Trophoblast cell (in vitro differentiated cells and primary cell): ENCODE results near the gene BIRC6.
"Not testable (repeated sequence)": the region's sequence is repeated elsewhere in the genome, so short reads cannot be mapped to it uniquely, and the experiment has no call there.

Experiments used
- DNase-seq, 2 donors: peaks; one replicate each; pipeline ENCODE4 v3.0.0-alpha.2; 2016
- H2AFZ ChIP-seq: 2 replicates; pipeline ENCODE4 v1.6.1; 2013; ENCODE audit warnings: low read length, moderate library complexity, mild to moderate bottlenecking; ENCODE audit not compliant: insufficient read depth, poor library complexity
- H2AK5ac ChIP-seq: 2 replicates; pipeline ENCODE4 v1.6.1; 2013; ENCODE audit warnings: mild to moderate bottlenecking, low read length
- H2BK120ac ChIP-seq: 2 replicates; pipeline ENCODE4 v1.6.1; 2013; ENCODE audit warnings: low read length, mild to moderate bottlenecking, moderate library complexity; ENCODE audit not compliant: insufficient read depth, poor library complexity
- H2BK12ac ChIP-seq: 2 replicates; pipeline ENCODE4 v1.6.1; 2013; ENCODE audit warnings: mild to moderate bottlenecking, low read length, moderate library complexity
- H2BK5ac ChIP-seq: 2 replicates; pipeline ENCODE4 v1.6.1; 2013; ENCODE audit warnings: low read length, low read depth, moderate library complexity, mild to moderate bottlenecking; ENCODE audit not compliant: poor library complexity
- H3K14ac ChIP-seq: 2 replicates; pipeline ENCODE4 v1.6.1; 2013; ENCODE audit warnings: mild to moderate bottlenecking, low read length
- H3K18ac ChIP-seq: 2 replicates; pipeline ENCODE4 v1.6.1; 2013; ENCODE audit warnings: mild to moderate bottlenecking, low read length
- H3K23ac ChIP-seq: 2 replicates; pipeline ENCODE4 v1.6.1; 2013; ENCODE audit warnings: low read length
- H3K27ac ChIP-seq: 2 replicates; pipeline ENCODE4 v1.5.1; 2013; ENCODE audit warnings: low read depth, mild to moderate bottlenecking, inconsistent platforms, low read length, moderate library complexity
- H3K27me3 ChIP-seq: 2 replicates; pipeline ENCODE4 v1.6.1; 2013; ENCODE audit warnings: inconsistent platforms, mild to moderate bottlenecking, low read length, moderate library complexity; ENCODE audit not compliant: insufficient read depth
- H3K36me3 ChIP-seq, 2 experiments: 1 replicate in 1 of 2; 2 replicates in 1 of 2; pipeline ENCODE4 v1.6.1; 2013; ENCODE audit warnings: low read length in 2 of 2, mild to moderate bottlenecking in 2 of 2, moderate library complexity in 1 of 2; ENCODE audit not compliant: insufficient read depth in 2 of 2, control insufficient read depth in 1 of 2
- H3K4ac ChIP-seq: 2 replicates; pipeline ENCODE4 v1.6.1; 2013; ENCODE audit warnings: low read depth, mild to moderate bottlenecking, low read length, moderate library complexity
- H3K4me1 ChIP-seq, 2 experiments: 1 replicate in 1 of 2; 2 replicates in 1 of 2; pipeline ENCODE4 v1.6.1; 2013; ENCODE audit warnings: low read length in 2 of 2, mild to moderate bottlenecking in 2 of 2, moderate library complexity in 1 of 2; ENCODE audit not compliant: insufficient read depth in 2 of 2, control insufficient read depth in 1 of 2
- H3K4me2 ChIP-seq: 2 replicates; pipeline ENCODE4 v1.6.1; 2013; ENCODE audit warnings: inconsistent platforms, mild to moderate bottlenecking, low read length, moderate library complexity
- H3K4me3 ChIP-seq: 2 replicates; pipeline ENCODE4 v1.5.1; 2013; ENCODE audit warnings: mild to moderate bottlenecking, low read depth, low read length, inconsistent platforms
- H3K79me1 ChIP-seq: one replicate; pipeline ENCODE4 v1.6.1; 2013; ENCODE audit warnings: low read length
- H3K79me2 ChIP-seq: 2 replicates; pipeline ENCODE4 v1.6.1; 2013; ENCODE audit warnings: low read length, mild to moderate bottlenecking; ENCODE audit not compliant: control insufficient read depth, insufficient read depth, poor library complexity
- H3K9ac ChIP-seq: 2 replicates; pipeline ENCODE4 v1.6.1; 2013; ENCODE audit warnings: mild to moderate bottlenecking, low read length
- H3K9me3 ChIP-seq: 2 replicates; pipeline ENCODE4 v1.6.1; 2013; ENCODE audit warnings: low read depth, mild to moderate bottlenecking, control low read depth, inconsistent platforms, low read length; ENCODE audit not compliant: insufficient read depth
- H4K12ac ChIP-seq: 2 replicates; pipeline ENCODE4 v1.6.1; 2013; ENCODE audit warnings: low read depth, mild to moderate bottlenecking, low read length, moderate library complexity
- H4K8ac ChIP-seq: 2 replicates; pipeline ENCODE4 v1.6.1; 2013; ENCODE audit warnings: low read depth, mild to moderate bottlenecking, low read length, moderate library complexity
- H4K91ac ChIP-seq: one replicate; pipeline ENCODE4 v1.6.1; 2013; ENCODE audit warnings: low read depth, mild to moderate bottlenecking, low read length, moderate library complexity
- WGBS: extraction: QIAGEN DNeasy Blood & Tissue Kit; methylation state at CpG from one replicate; pipeline ENCODE4 v1.1.7; 2013; ENCODE audit warnings: missing lambda C conversion rate; ENCODE audit not compliant: insufficient read length, insufficient coverage; ENCODE audit errors: extremely low coverage; 5-methylcytosine and 5-hydroxymethylcytosine counted together

BIRC6 gene

DNA sequence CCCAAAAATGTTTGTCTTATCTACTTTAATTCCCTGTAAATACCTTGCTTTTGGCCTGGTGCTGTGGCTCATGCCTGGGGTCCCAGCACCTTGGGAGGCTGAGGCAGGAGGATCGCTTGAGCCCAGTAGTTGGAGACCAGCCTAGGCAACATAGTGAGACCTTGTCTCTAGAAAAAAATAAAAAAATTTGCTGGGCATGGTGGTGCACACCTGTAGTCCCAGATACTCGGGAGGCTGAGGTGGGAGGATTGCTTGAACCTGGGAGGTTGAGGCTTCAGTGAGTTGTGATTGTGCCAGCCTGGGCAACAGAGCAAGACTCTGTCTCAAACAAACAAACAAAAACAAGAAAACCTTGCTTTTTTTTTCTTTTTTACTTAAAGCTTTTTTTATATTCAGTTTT is 6.2 kb downstream of the BIRC6 start:
- not testable (repeated sequence) for H4K91ac ChIP-seq, H3K9ac ChIP-seq, H2BK5ac ChIP-seq, H3K79me1 ChIP-seq, H3K9me3 ChIP-seq, H3K4me3 ChIP-seq, H3K4me1 ChIP-seq, H3K18ac ChIP-seq, H2BK12ac ChIP-seq, H3K4me2 ChIP-seq, H3K27me3 ChIP-seq, H4K8ac ChIP-seq, H3K27ac ChIP-seq, H3K14ac ChIP-seq, H2AK5ac ChIP-seq, H2BK120ac ChIP-seq, H4K12ac ChIP-seq, DNase-seq, H3K23ac ChIP-seq, H2AFZ ChIP-seq, H3K36me3 ChIP-seq
- no CpG with 5 or more reads among the region's 2 CpGs for WGBS
- peak overlapping the region; percentile 94 for H3K4ac ChIP-seq
- peaks cover 16% of the 10 kb centered on the region for H3K79me2 ChIP-seq

DNA sequence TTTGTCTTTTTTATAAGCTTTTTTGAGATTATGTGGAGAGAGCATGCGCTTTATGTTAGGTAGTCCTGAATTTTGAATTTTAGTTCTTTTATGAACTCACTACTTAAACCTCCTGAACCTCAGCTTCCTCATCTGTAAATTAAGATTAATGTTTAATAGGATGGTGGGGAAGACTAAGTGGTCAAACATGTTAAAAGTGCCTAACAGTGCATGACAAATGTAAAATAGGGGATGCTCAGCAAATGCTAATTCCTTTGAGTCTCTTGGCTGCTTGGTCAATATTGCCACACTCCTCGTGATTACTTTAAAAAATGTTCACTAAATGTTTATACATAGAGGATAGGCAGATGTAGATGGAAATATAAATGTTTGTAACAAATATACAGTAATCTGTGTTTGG is 6.8 kb downstream of the BIRC6 start:
- Histone ChIP-seq H3K14ac (no peak overlapping the region), H3K4me3 (no peak overlapping the region), H2BK12ac (no peak overlapping the region), H2AK5ac (no peak overlapping the region), H4K8ac (no peak overlapping the region), H3K23ac (no peak overlapping the region), H3K27me3 (no peaks in the 10 kb centered on the region), H3K4me1 (no peaks in the 10 kb centered on the region), H3K79me2 (peaks cover 17% of the 10 kb centered on the region), H3K27ac (no peak overlapping the region), H3K9me3 (no peaks in the 10 kb centered on the region), H3K36me3 (peaks cover 0 to 4% of the 10 kb centered on the region in 2 experiments), H3K4ac (peak overlapping the region; percentile 62), H3K9ac (no peak overlapping the region), H4K12ac (no peak overlapping the region), H2BK5ac (no peak overlapping the region), H2BK120ac (no peak overlapping the region), H3K79me1 (no peaks in the 10 kb centered on the region), H4K91ac (no peak overlapping the region), H2AFZ (no peak overlapping the region), H3K18ac (no peak overlapping the region), H3K4me2 (no peak overlapping the region)
- DNase-seq = no peak
- WGBS = no CpG with 5 or more reads among the region's 2 CpGs

DNA sequence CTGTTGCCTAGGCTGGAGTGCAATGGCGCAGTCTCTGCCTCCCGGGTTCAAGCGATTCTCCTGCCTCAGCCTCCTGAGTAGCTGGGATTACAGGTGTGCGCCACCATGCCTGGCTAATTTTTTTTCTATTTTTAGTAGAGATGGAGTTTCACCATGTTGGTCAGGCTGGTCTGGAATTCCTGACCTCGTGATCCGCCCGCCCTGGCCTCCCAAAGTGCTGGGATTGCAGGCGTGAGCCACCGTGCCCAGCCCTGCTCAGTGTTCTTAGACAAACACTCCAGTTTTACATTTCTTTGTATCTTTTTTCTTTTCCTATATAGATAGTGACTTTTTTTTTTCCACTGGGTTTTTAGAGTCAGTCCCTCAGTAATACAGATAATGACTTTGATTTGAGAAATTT is 7.5 kb downstream of the BIRC6 start:
- not testable (repeated sequence) for H2BK12ac ChIP-seq, H3K27me3 ChIP-seq, H4K12ac ChIP-seq, H4K91ac ChIP-seq, H3K4me3 ChIP-seq, H2BK120ac ChIP-seq, H3K27ac ChIP-seq, H4K8ac ChIP-seq, H3K4me1 ChIP-seq, H3K14ac ChIP-seq, H2BK5ac ChIP-seq, H2AK5ac ChIP-seq, H3K23ac ChIP-seq, H3K79me1 ChIP-seq, H3K9ac ChIP-seq, H2AFZ ChIP-seq, H3K9me3 ChIP-seq, H3K36me3 ChIP-seq, H3K4me2 ChIP-seq, H3K18ac ChIP-seq
- Histone ChIP-seq H3K4ac (peak overlapping the region; percentile 55), H3K79me2 (peaks cover 19% of the 10 kb centered on the region)
- DNase-seq = peak in 1 of 2 donors; percentile 47
- no CpG with 5 or more reads among the region's 9 CpGs for WGBS

DNA sequence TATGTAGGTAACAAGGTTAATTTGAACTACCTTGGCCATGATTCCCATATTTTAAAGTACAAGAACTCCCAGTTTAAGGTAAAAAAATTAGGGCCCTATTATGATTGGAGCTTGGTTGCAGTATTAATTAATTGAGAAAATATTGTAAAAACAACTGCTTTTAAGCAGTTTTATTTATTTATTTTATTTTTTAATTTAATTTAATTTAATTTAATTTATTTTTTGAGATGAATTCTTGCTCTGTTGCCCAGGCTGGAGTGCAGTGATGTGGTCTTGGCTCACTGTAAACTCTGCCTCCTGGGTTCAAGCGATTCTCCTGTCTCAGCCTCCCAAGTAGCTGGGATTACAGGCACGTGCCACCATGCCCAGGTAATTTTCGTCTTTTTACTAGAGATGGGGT is 8.9 kb downstream of the BIRC6 start:
- H3K4me2 ChIP-seq, H3K27ac ChIP-seq, H2AK5ac ChIP-seq, H4K12ac ChIP-seq, H3K18ac ChIP-seq, H3K14ac ChIP-seq, H3K4me1 ChIP-seq, H2BK12ac ChIP-seq, H4K91ac ChIP-seq, H3K79me1 ChIP-seq, H3K23ac ChIP-seq, H3K27me3 ChIP-seq, H3K4me3 ChIP-seq, H3K9me3 ChIP-seq, H2AFZ ChIP-seq, H2BK120ac ChIP-seq, DNase-seq, H3K9ac ChIP-seq, H3K36me3 ChIP-seq, H2BK5ac ChIP-seq, H4K8ac ChIP-seq: not testable (repeated sequence)
- peaks cover 20% of the 10 kb centered on the region for H3K79me2 ChIP-seq
- H3K4ac ChIP-seq = peak overlapping the region; percentile 97
- WGBS = no CpG with 5 or more reads among the region's 3 CpGs
